ENCODE results near the gene SARS2. TPM values are rescaled to one million over a fixed set of nuclear protein-coding genes. Genes with fewer than 3 reads are reported as not detected.

SARS2 gene
- total RNA-seq, 4 donors from 2014 or later, result 9.9 to 13.7 (median 11.9) TPM

GRCh38 chr19:38868551-38868950, 62.0 kb downstream of the SARS2 start:
- H3K27ac ChIP-seq, result no peak overlapping the region
- H3K4me1 ChIP-seq, result peaks cover 0 to 21% (median 4%) of the 10 kb centered on the region in 3 donors
- H3K36me3 ChIP-seq, result no peaks in the 10 kb centered on the region
- H3K4me3 ChIP-seq, result no peak overlapping the region
- no peaks in the 10 kb centered on the region for H3K27me3 ChIP-seq
- TF ChIP-seq POLR2A (IDR thresholded peaks at IDR 0.05) (no peak), POLR2AphosphoS5 (IDR thresholded peaks at IDR 0.05) (no peak), CTCF (IDR thresholded peaks at IDR 0.05) (no peak), EP300 (IDR thresholded peaks at IDR 0.05) (no peak)
- WGBS, 2 donors (ENCODE audit: low coverage in 1 of 2), result 86 to 99% methylated on average over 1 to 6 of the region's 6 CpGs
- ATAC-seq, result no peak
- H3K9me3 ChIP-seq, result no peaks in the 10 kb centered on the region

GRCh38 chr19:38867171-38867780, 63.3 kb downstream of the SARS2 start:
- Histone ChIP-seq H3K27ac (no peak overlapping the region), H3K9me3 (no peaks in the 10 kb centered on the region), H3K4me3 (no peak overlapping the region), H3K4me1 (peaks cover 0 to 33% (median 4%) of the 10 kb centered on the region in 3 donors), H3K36me3 (no peaks in the 10 kb centered on the region), H3K27me3 (no peaks in the 10 kb centered on the region)
- no peak for TF ChIP-seq EP300 (IDR thresholded peaks at IDR 0.05)
- no peak for ATAC-seq
- WGBS, 2 donors (ENCODE audit: low coverage in 1 of 2), result 61 to 79% methylated on average over 4 to 6 of the region's 10 CpGs

Other genes with a start within 250 kb of the SARS2 start
- 1 to 10 TPM in 2 of 4 donors, under 1 TPM in 1, not detected in 1; 0.93 to 2.2 (median 1.1) TPM for gene CAPN12, start 186.3 kb downstream of the SARS2 start, total RNA-seq
- 10 to 100 TPM in 1 of 4 donors, not detected in 3; 25.8 TPM for gene LGALS7, start 157.2 kb downstream of the SARS2 start, total RNA-seq
- 10 to 100 TPM in 1 of 4 donors, 1 to 10 TPM in 2, not detected in 1; 2.1 to 58.4 (median 9.8) TPM for gene LGALS7B, start 141.6 kb downstream of the SARS2 start, total RNA-seq
- gene LGALS4, start 117.8 kb downstream of the SARS2 start, total RNA-seq, result 1 to 10 TPM in 2 of 4 donors, under 1 TPM in 1, not detected in 1; 0.27 to 1.6 (median 1.1) TPM
- 100 to 1,000 TPM in 2 of 4 donors, 10 to 100 TPM in 2; 88.3 to 162 (median 110) TPM for gene ECH1, start 99.0 kb downstream of the SARS2 start, total RNA-seq
- gene HNRNPL, start 80.8 kb downstream of the SARS2 start, total RNA-seq, result 100 to 1,000 TPM; 173 to 180 (median 174) TPM
- gene RINL, start 52.5 kb downstream of the SARS2 start, total RNA-seq, result 1 to 10 TPM; 1.2 to 8.2 (median 4.1) TPM
- gene SIRT2, start 31.1 kb downstream of the SARS2 start, total RNA-seq, result 100 to 1,000 TPM in 1 of 4 donors, 10 to 100 TPM in 3; 73.9 to 106 (median 80.5) TPM
- 10 to 100 TPM; 18.5 to 37.6 (median 26.8) TPM for gene NFKBIB, start 30.8 kb downstream of the SARS2 start, total RNA-seq
- gene CCER2, start 18.6 kb downstream of the SARS2 start, total RNA-seq, result 1 to 10 TPM in 1 of 4 donors, under 1 TPM in 1, not detected in 2; 0.94 to 1.4 TPM
- gene MRPS12, start 181 bp upstream of the SARS2 start, total RNA-seq, result 10 to 100 TPM; 19.8 to 25.3 (median 23.0) TPM
- 10 to 100 TPM; 21.5 to 31.3 (median 27.8) TPM for gene FBXO17, start 45.0 kb upstream of the SARS2 start, total RNA-seq
- gene FBXO27, start 101.8 kb upstream of the SARS2 start, total RNA-seq, result 1 to 10 TPM; 3.0 to 9.7 (median 3.8) TPM
- under 1 TPM in 1 of 4 donors, not detected in 3; 0.08 TPM for gene ACP7, start 153.6 kb upstream of the SARS2 start, total RNA-seq
- gene PAK4, start 195.0 kb upstream of the SARS2 start, total RNA-seq, result 10 to 100 TPM in 1 of 4 donors, 1 to 10 TPM in 3; 6.1 to 16.3 (median 7.5) TPM

Data from gastroesophageal sphincter (tissue), 4 donors.